Astrocyte (in vitro differentiated cells and primary cell): ENCODE results near the gene CREB3L2.

ENCODE experiments used
- CTCF ChIP-seq: IDR thresholded peaks from 2 replicates; pipeline ENCODE4 v1.5.1; 2011; ENCODE audit warnings: low read depth, mild to moderate bottlenecking, inconsistent platforms, low read length, moderate library complexity; ENCODE audit not compliant: insufficient read depth
- EZH2 ChIP-seq: IDR thresholded peaks from 2 replicates; pipeline ENCODE4 v1.6.1; 2012; ENCODE audit warnings: mild to moderate bottlenecking, low read length, inconsistent platforms; ENCODE audit not compliant: insufficient read depth

- TF ChIP-seq CTCF (no peak), EZH2 (no peak)
Measured at GRCh38 chr7:137980308-137980707, 21.6 kb downstream of the CREB3L2 start.
